ENCODE results near the gene MREG. TPM values are rescaled to one million over a fixed set of nuclear protein-coding genes. Genes with fewer than 3 reads are reported as not detected.

The MREG gene
- total RNA-seq, 6 donors from 2014 or later = 15.4 to 22.6 (median 19.4) TPM

GRCh38 chr2:216023055-216023648 is 9.8 kb upstream of the MREG start:
- no peaks in the 10 kb centered on the region for H3K4me1 ChIP-seq
- no peak overlapping the region for H3K27ac ChIP-seq
- 14 to 25% methylated on average over 3 of the region's 3 CpGs for WGBS, 2 donors
- no peaks in the 10 kb centered on the region for H3K27me3 ChIP-seq
- ATAC-seq (ENCODE audit: low FRiP score in 2 of 2) (peak in 1 of 2 donors; percentile 64), DNase-seq (peak in 1 of 2 donors; percentile 37)
- H3K36me3 ChIP-seq = no peaks in the 10 kb centered on the region
- TF ChIP-seq CTCF (IDR thresholded peaks at IDR 0.05) (peak; percentile 26 to 57 (median 54)), POLR2AphosphoS5 (IDR thresholded peaks at IDR 0.05) (no peak)
- H3K9me3 ChIP-seq = no peaks in the 10 kb centered on the region
- no peak overlapping the region for H3K4me3 ChIP-seq

- no peak for ATAC-seq (ENCODE audit: low FRiP score in 2 of 2)
- WGBS, 2 donors = 75 to 89% methylated on average over 7 of the region's 7 CpGs
These were observed 8.6 kb upstream of the MREG start for GRCh38 chr2:216021768-216022565.

GRCh38 chr2:216018709-216019108 is 5.4 kb upstream of the MREG start:
- Histone ChIP-seq H3K4me1 (peaks cover under 1 to 9% (median 5%) of the 10 kb centered on the region in 4 donors), H3K27me3 (no peaks in the 10 kb centered on the region), H3K9me3 (no peaks in the 10 kb centered on the region), H3K36me3 (no peaks in the 10 kb centered on the region), H3K27ac (no peak overlapping the region), H3K4me3 (no peak overlapping the region)
- ATAC-seq (ENCODE audit: low FRiP score in 2 of 2) (no peak), DNase-seq (no peak)
- TF ChIP-seq EP300 (IDR thresholded peaks at IDR 0.05) (no peak), CTCF (IDR thresholded peaks at IDR 0.05) (no peak), POLR2AphosphoS5 (IDR thresholded peaks at IDR 0.05) (no peak)
- WGBS, 2 donors = 90 to 94% methylated on average over 3 of the region's 3 CpGs

More at GRCh38 chr2:216021768-216022565, 8.6 kb upstream of the MREG start:
- Histone ChIP-seq H3K27me3 (no peaks in the 10 kb centered on the region), H3K27ac (no peak overlapping the region), H3K9me3 (no peaks in the 10 kb centered on the region), H3K4me3 (no peak overlapping the region), H3K36me3 (no peaks in the 10 kb centered on the region), H3K4me1 (no peaks in the 10 kb centered on the region)
- no peak for DNase-seq
- TF ChIP-seq CTCF (IDR thresholded peaks at IDR 0.05) = no peak
- no peak for TF ChIP-seq EP300 (IDR thresholded peaks at IDR 0.05)

GRCh38 chr2:216017365-216017764 is 4.0 kb upstream of the MREG start:
- TF ChIP-seq POLR2A (IDR thresholded peaks at IDR 0.05) (no peak), POLR2AphosphoS5 (IDR thresholded peaks at IDR 0.05) (no peak), CTCF (IDR thresholded peaks at IDR 0.05) (no peak), EP300 (IDR thresholded peaks at IDR 0.05) (no peak)
- Histone ChIP-seq H3K9me3 (no peaks in the 10 kb centered on the region), H3K36me3 (no peaks in the 10 kb centered on the region), H3K4me1 (peaks cover 3 to 21% (median 9%) of the 10 kb centered on the region in 4 donors), H3K27me3 (no peaks in the 10 kb centered on the region), H3K27ac (no peak overlapping the region), H3K4me3 (no peak overlapping the region)
- peak in 1 of 2 donors; percentile 57 for DNase-seq
- ATAC-seq (ENCODE audit: low FRiP score in 2 of 2) = no peak
- 67 to 91% methylated on average over 4 of the region's 4 CpGs for WGBS, 2 donors
